GM12878 (cell line): ENCODE measurements around the gene PRDM16. TPM values are rescaled to one million over a fixed set of nuclear protein-coding genes. Genes with fewer than 3 reads are reported as not detected.

Source experiments
- ATAC-seq: fragments of 200-7000 bp; cut with Tn5 transposase; 3 replicates; pipeline ENCODE4 v1.9.1; 2020; ENCODE audit warnings: mild to moderate bottlenecking, moderate library complexity
- BruUV-seq: library from RNA; stranded (reverse); fragments of 400-500 nt; replicated peaks from 2 replicates; lab custom pipeline; 2021; lab: Mats Ljungman, UMichigan
- CTCF ChIA-PET: fragments of 300-600 bp; sonication (Branson Sonifier 250); formaldehyde crosslinking; extraction: SDS; loops from one replicate; lab custom pipeline; 2021; ENCODE audit warnings: inconsistent platforms; lab: Yijun Ruan, JAX
- POLR2A ChIA-PET: fragments of 350-600 bp; formaldehyde crosslinking; extraction: SDS; loops from one replicate; lab custom pipeline; 2021; ENCODE audit warnings: inconsistent platforms; lab: Charles Lee
- RAD21 ChIA-PET: fragments of 300-600 bp; sonication (Branson Sonifier 250); formaldehyde crosslinking; loops from one replicate; lab custom pipeline; 2023; ENCODE audit warnings: antibody characterized with exemption; ENCODE audit not compliant: unreplicated experiment; lab: Charles Lee
- SMC1A ChIA-PET: fragments of 300-600 bp; sonication (Branson Sonifier 250); formaldehyde crosslinking; loops from one replicate; lab custom pipeline; 2023; ENCODE audit not compliant: unreplicated experiment, uncharacterized antibody; lab: Charles Lee
- DNase-seq: peaks from one replicate; pipeline ENCODE4 v3.0.0-alpha.2; 2011; ENCODE audit warnings: low read depth, low spot score
- FAIRE-seq: peaks from 3 replicates; lab custom pipeline; 2011; peaks lifted over from hg19 to GRCh38; lab: Jason Lieb, UNC
- H2AFZ ChIP-seq: 2 replicates; pipeline ENCODE4 v1.6.0; 2011; ENCODE audit warnings: low read depth, low read length, control low read depth; ENCODE audit not compliant: control insufficient read depth
- H3K27ac ChIP-seq: 2 replicates; pipeline ENCODE4 v1.5.1; 2011; ENCODE audit warnings: control low read depth; ENCODE audit not compliant: control insufficient read depth, insufficient read depth
- H3K27me3 ChIP-seq, 2 experiments: replicated peaks in 1 of 2; 2 replicates each; pipeline versions ENCODE4 v1.6.0 to v1.6.1; 2011; ENCODE audit warnings: low read length in 1 of 2; ENCODE audit not compliant: control insufficient read depth in 2 of 2, insufficient read depth in 2 of 2
- H3K36me3 ChIP-seq, 2 experiments: 2 replicates each; pipeline ENCODE4 v1.5.1; 2011; ENCODE audit warnings: low read length in 1 of 2; ENCODE audit not compliant: control insufficient read depth in 2 of 2, insufficient read depth in 2 of 2
- H3K4me1 ChIP-seq: 2 replicates; pipeline ENCODE4 v1.6.1; 2011; ENCODE audit warnings: mild to moderate bottlenecking, low read length, moderate library complexity, mixed read lengths; ENCODE audit not compliant: control insufficient read depth, insufficient read depth
- H3K4me2 ChIP-seq: 2 replicates; pipeline ENCODE4 v1.6.0; 2011; ENCODE audit warnings: control low read depth; ENCODE audit not compliant: control insufficient read depth, insufficient read depth
- H3K4me3 ChIP-seq: fragments of 200-600 bp; sonication (generic); 2 replicates; pipeline ENCODE4 v1.5.1; 2016
- H3K79me2 ChIP-seq: 2 replicates; pipeline ENCODE4 v1.6.0; 2011; ENCODE audit warnings: low read length; ENCODE audit not compliant: control insufficient read depth, insufficient read depth
- H3K9ac ChIP-seq: 2 replicates; pipeline ENCODE4 v1.8.0; 2011; ENCODE audit warnings: low read length, control low read depth, mixed read lengths; ENCODE audit not compliant: control insufficient read depth, insufficient read depth
- H3K9me3 ChIP-seq: replicated peaks from 3 replicates; pipeline ENCODE4 v1.5.1; 2011; ENCODE audit warnings: mild to moderate bottlenecking, low read length; ENCODE audit not compliant: control insufficient read depth, insufficient read depth
- H4K20me1 ChIP-seq: 2 replicates; pipeline ENCODE4 v1.6.0; 2011; ENCODE audit not compliant: control insufficient read depth, insufficient read depth
- IRF4 ChIP-seq: IDR thresholded peaks from 2 replicates; pipeline ENCODE4 v1.6.1; 2011; ENCODE audit warnings: low read depth, low read length
- SIX5 ChIP-seq: IDR thresholded peaks from 2 replicates; pipeline ENCODE4 v1.6.1; 2011; ENCODE audit warnings: mild to moderate bottlenecking, low read depth, low read length, moderate library complexity; ENCODE audit not compliant: severe bottlenecking
- SMC3 ChIP-seq: IDR thresholded peaks from 2 replicates; pipeline ENCODE4 v1.6.1; 2011; ENCODE audit warnings: low read length, improper control_type of control experiment, borderline replicate concordance
- WGBS: methylation state at CpG from one replicate; pipeline ENCODE4 v1.1.6; 2016; ENCODE audit warnings: low lambda C conversion rate; ENCODE audit not compliant: insufficient replicate concordance, insufficient coverage; ENCODE audit errors: missing lambda C conversion rate; 5-methylcytosine and 5-hydroxymethylcytosine counted together
- in situ Hi-C: fragments of 300-500 bp; cut with MboI; formaldehyde crosslinking; loops from 9 replicates; pipeline ENCODE4 v1.14.3; 2018; ENCODE audit warnings: mixed read lengths
- intact Hi-C: fragments of 100-400 bp; cut with micrococcal nuclease; formaldehyde crosslinking; loops from one replicate; pipeline ENCODE4 v1.14.2; 2022; ENCODE audit not compliant: unreplicated experiment
- polyA plus RNA-seq, 11 experiments: library from polyadenylated mRNA; depleted of rRNA in 4 of 11; unstranded in 6 of 11; stranded (reverse) in 5 of 11; fragments of >200 nt; fragmentation: Nextera tagmentation in 4 of 11; fragmentation: Illumina TruSeq in 1 of 11; extraction: Ambion mirVana in 4 of 11; extraction: Trizol in 1 of 11; gene quantifications; 1 replicate in 1 of 11; 2 replicates in 10 of 11; pipeline versions ENCODE4 v1.2.1 to v1.2.3, GENCODE V29; 2011 to 2016; ENCODE audit warnings: inconsistent platforms in 2 of 11, missing spikeins in 2 of 11, low read depth in 1 of 11
- total RNA-seq, 4 experiments: library from RNA; depleted of rRNA in 3 of 4; stranded (reverse); fragments of >200 nt in 3 of 4; fragmentation: Illumina TruSeq in 1 of 4; extraction: Trizol in 1 of 4; gene quantifications; 2 replicates each; pipeline versions ENCODE4 v1.2.1 to v1.2.3, GENCODE V29; 2013 to 2021
- TF ChIP-seq, protein P1 (sequence below): fragments of 450-650 bp; IDR thresholded peaks from 2 replicates; pipeline ENCODE4 v1.6.1; 2017; ENCODE audit warnings: mild to moderate bottlenecking, moderate library complexity

The PRDM16 gene
- total and polyA plus RNA-seq, 10 of the 15 experiments (the other 5 are each of a cell fraction or from before 2014, with no cell fraction given): 0.03 TPM; not detected in 9

- no peaks in the 10 kb centered on the region for H3K36me3 ChIP-seq
- no peaks in the 10 kb centered on the region for H4K20me1 ChIP-seq
- no peak for ATAC-seq
- no peak overlapping the region for H3K4me3 ChIP-seq
- no peak for TF ChIP-seq SIX5
- no peaks in the 10 kb centered on the region for H3K9me3 ChIP-seq
- H3K79me2 ChIP-seq: no peaks in the 10 kb centered on the region
- no peak overlapping the region for H3K9ac ChIP-seq
- 53% methylated on average over 12 of the region's 12 CpGs for WGBS
- SMC1A ChIA-PET: no interaction called here
- no peak for FAIRE-seq
- CTCF ChIA-PET: no interaction called here
- POLR2A ChIA-PET: no interaction called here
- H3K4me2 ChIP-seq: no peak overlapping the region
- no peaks in the 10 kb centered on the region for H3K27me3 ChIP-seq
- RAD21 ChIA-PET: no interaction called here
- no peak overlapping the region for H2AFZ ChIP-seq
- no TSS peak for BruUV-seq
- intact Hi-C loops: no loop called here
- no peaks in the 10 kb centered on the region for H3K4me1 ChIP-seq
- H3K27ac ChIP-seq: no peak overlapping the region
- in situ Hi-C loops: no loop called here
- DNase-seq: no peak
Observed at GRCh38 chr1:3133686-3134085, 64.7 kb downstream of the PRDM16 start.

DNA sequence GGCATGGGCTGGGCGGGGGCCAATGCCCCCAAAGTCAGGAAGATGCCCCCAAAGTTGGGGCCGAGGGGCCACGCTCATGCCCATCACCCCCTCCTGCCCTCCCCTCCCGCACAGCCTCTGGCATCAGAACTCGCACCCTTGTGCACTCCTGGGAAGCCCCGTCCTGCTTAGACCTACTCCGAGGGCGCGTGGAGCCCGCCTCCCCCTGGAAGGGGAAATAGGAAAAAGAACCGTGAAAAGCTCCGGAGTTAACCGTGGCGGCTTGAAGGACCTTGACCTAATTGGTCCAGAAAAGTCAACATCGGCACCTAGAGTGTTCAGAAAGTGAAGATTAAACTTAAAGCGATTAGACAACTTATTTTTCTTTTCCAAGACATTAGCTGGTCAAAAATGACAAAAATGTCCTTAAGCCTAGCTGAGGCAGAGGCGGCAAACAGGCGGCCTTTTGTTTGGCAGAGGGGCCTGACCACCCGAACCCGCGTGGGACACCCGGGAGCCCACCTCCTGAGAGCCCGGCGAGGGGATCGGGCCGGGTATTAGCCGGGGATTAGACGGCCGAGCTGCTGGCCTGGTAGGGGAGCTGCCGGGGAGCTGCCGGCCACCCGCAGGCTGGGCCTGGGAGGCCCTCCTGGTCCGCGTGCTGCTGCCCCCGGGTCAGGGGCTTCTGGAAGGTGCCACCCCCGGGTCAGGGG lies 65.5 kb downstream of the PRDM16 start:
- BruUV-seq: no TSS peak
- Histone ChIP-seq H3K4me2 (no peak overlapping the region), H3K27ac (no peak overlapping the region), H3K9me3 (no peaks in the 10 kb centered on the region), H4K20me1 (no peaks in the 10 kb centered on the region), H2AFZ (no peak overlapping the region), H3K36me3 (no peaks in the 10 kb centered on the region), H3K79me2 (no peaks in the 10 kb centered on the region), H3K4me3 (no peak overlapping the region), H3K4me1 (no peaks in the 10 kb centered on the region), H3K27me3 (no peaks in the 10 kb centered on the region), H3K9ac (no peak overlapping the region)
- in situ Hi-C loops (no loop called here), intact Hi-C loops (no loop called here)
- ChIA-PET POLR2A (no interaction called here), CTCF (no interaction called here), RAD21 (no interaction called here), SMC1A (no interaction called here)
- DNase-seq (no peak), ATAC-seq (no peak), FAIRE-seq (no peak)
- TF ChIP-seq SMC3 (no peak), IRF4 (no peak)
- TF ChIP-seq, protein P1, sequence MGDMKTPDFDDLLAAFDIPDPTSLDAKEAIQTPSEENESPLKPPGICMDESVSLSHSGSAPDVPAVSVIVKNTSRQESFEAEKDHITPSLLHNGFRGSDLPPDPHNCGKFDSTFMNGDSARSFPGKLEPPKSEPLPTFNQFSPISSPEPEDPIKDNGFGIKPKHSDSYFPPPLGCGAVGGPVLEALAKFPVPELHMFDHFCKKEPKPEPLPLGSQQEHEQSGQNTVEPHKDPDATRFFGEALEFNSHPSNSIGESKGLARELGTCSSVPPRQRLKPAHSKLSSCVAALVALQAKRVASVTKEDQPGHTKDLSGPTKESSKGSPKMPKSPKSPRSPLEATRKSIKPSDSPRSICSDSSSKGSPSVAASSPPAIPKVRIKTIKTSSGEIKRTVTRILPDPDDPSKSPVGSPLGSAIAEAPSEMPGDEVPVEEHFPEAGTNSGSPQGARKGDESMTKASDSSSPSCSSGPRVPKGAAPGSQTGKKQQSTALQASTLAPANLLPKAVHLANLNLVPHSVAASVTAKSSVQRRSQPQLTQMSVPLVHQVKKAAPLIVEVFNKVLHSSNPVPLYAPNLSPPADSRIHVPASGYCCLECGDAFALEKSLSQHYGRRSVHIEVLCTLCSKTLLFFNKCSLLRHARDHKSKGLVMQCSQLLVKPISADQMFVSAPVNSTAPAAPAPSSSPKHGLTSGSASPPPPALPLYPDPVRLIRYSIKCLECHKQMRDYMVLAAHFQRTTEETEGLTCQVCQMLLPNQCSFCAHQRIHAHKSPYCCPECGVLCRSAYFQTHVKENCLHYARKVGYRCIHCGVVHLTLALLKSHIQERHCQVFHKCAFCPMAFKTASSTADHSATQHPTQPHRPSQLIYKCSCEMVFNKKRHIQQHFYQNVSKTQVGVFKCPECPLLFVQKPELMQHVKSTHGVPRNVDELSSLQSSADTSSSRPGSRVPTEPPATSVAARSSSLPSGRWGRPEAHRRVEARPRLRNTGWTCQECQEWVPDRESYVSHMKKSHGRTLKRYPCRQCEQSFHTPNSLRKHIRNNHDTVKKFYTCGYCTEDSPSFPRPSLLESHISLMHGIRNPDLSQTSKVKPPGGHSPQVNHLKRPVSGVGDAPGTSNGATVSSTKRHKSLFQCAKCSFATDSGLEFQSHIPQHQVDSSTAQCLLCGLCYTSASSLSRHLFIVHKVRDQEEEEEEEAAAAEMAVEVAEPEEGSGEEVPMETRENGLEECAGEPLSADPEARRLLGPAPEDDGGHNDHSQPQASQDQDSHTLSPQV: no peak
- 56% methylated on average over 36 of the region's 36 CpGs for WGBS
